Thyroid gland (tissue), 4 donors: ENCODE measurements around the gene JMY. TPM values are rescaled to one million over a fixed set of nuclear protein-coding genes. Genes with fewer than 3 reads are reported as not detected.

Source experiments
- DNase-seq, 2 donors: peaks; one replicate each; pipeline ENCODE4 v3.0.0-alpha.2; 2019
- H3K27ac ChIP-seq, 3 donors: fragments of 200-600 bp; sonication (generic); 1 replicate in 2 of 3; 2 replicates in 1 of 3; pipeline ENCODE4 v1.5.1; 2016 to 2019; ENCODE audit warnings: mild to moderate bottlenecking in 1 of 3, moderate library complexity in 1 of 3
- H3K27me3 ChIP-seq: fragments of 200-600 bp; sonication (generic); one replicate; pipeline ENCODE4 v1.5.1; 2019
- H3K36me3 ChIP-seq, 2 donors: fragments of 200-600 bp; sonication (generic); one replicate each; pipeline ENCODE4 v1.5.1; 2016 to 2019
- H3K4me1 ChIP-seq, 2 donors: fragments of 200-600 bp; sonication (generic); one replicate each; pipeline ENCODE4 v1.5.1; 2017 to 2019
- H3K4me3 ChIP-seq, 3 donors: fragments of 200-600 bp; sonication (generic); replicated peaks in 1 of 3; 1 replicate in 2 of 3; 2 replicates in 1 of 3; pipeline ENCODE4 v1.5.1; 2016; ENCODE audit warnings: mild to moderate bottlenecking in 1 of 3
- H3K9me3 ChIP-seq: fragments of 200-600 bp; sonication (generic); one replicate; pipeline ENCODE4 v1.5.1; 2017
- POLR2A ChIP-seq, 2 donors: fragments of 450-650 bp; IDR thresholded peaks; one replicate each; pipeline ENCODE4 v1.6.1; 2017; ENCODE audit warnings: antibody characterized with exemption in 2 of 2, mild to moderate bottlenecking in 2 of 2, moderate library complexity in 1 of 2
- WGBS, 2 donors: methylation state at CpG; one replicate each; pipeline ENCODE4 v1.1.5; 2017; 5-methylcytosine and 5-hydroxymethylcytosine counted together
- intact Hi-C: fragments of 100-400 bp; cut with DNase I; formaldehyde crosslinking; loops from one replicate; pipeline ENCODE4 v1.15.1; 2023
- total RNA-seq, 4 donors: library from RNA; depleted of rRNA; stranded (reverse); fragments of >200 nt; gene quantifications; one replicate each; pipeline ENCODE4 v1.2.3, GENCODE V29; 2016
- TF ChIP-seq, protein P1 (sequence below), 6 experiments: fragments of 200-600 bp in 3 of 6; fragments of 450-650 bp in 3 of 6; sonication (generic) in 3 of 6; IDR thresholded peaks; one replicate each; pipeline ENCODE4 v1.5.1; 2016 to 2019; ENCODE audit warnings: antibody characterized with exemption in 6 of 6, mild to moderate bottlenecking in 2 of 6, inconsistent platforms in 1 of 6, moderate library complexity in 1 of 6

JMY gene
- total RNA-seq, 4 donors from 2014 or later: 29.7 to 48.5 (median 30.9) TPM

DNA sequence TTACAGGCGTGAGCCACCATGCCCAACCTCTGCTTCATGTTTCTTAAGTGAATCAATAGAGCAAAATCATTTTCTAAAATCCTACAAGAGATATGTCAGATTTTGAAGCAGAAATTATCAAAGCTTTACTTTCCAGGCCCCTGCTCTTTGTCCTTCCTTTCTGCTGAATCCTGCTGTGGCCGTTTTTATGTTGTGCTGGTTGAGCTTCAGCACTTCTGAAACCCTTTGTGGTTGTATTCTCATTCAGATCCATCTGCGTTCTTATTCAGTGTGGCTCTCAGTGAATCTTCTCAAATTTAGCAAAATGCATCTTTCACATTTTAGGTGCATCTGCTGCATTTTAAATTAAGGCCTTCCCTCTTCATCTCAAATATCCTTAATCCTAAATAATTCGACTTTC lies 26.0 kb downstream of the JMY start:
- Histone ChIP-seq H3K27me3 (no peaks in the 10 kb centered on the region), H3K27ac (no peak overlapping the region), H3K9me3 (no peaks in the 10 kb centered on the region), H3K36me3 (no peaks in the 10 kb centered on the region), H3K4me1 (peaks cover 23 to 28% of the 10 kb centered on the region in 2 donors), H3K4me3 (no peak overlapping the region)
- DNase-seq: no peak
- WGBS, 2 donors: 80 to 81% methylated on average over 4 of the region's 4 CpGs
- TF ChIP-seq, protein P1, sequence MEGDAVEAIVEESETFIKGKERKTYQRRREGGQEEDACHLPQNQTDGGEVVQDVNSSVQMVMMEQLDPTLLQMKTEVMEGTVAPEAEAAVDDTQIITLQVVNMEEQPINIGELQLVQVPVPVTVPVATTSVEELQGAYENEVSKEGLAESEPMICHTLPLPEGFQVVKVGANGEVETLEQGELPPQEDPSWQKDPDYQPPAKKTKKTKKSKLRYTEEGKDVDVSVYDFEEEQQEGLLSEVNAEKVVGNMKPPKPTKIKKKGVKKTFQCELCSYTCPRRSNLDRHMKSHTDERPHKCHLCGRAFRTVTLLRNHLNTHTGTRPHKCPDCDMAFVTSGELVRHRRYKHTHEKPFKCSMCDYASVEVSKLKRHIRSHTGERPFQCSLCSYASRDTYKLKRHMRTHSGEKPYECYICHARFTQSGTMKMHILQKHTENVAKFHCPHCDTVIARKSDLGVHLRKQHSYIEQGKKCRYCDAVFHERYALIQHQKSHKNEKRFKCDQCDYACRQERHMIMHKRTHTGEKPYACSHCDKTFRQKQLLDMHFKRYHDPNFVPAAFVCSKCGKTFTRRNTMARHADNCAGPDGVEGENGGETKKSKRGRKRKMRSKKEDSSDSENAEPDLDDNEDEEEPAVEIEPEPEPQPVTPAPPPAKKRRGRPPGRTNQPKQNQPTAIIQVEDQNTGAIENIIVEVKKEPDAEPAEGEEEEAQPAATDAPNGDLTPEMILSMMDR (IDR thresholded peaks at IDR 0.05): no peak
- intact Hi-C loops: no loop called here

DNA sequence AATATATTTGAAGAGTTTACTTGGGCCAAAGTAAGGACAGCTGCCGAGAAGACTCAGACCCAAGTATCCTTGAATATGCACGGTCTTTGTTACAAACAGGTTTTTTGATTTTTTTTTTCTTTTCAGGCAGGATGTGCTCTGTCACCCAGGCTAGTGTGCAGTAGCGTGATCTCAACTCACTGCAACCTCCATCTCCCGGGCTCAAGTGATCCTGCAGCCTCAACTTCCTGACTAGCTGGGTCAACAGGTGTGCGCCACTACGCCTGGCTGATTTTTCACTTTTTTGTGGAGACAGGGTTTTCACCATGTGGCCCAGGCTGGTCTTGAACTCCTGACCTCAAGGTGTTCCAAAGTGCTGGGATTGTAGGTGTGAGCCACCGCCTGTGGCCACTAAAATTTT lies 27.4 kb downstream of the JMY start:
- 69% methylated on average over 7 of the region's 7 CpGs for WGBS, 2 donors
- peak overlapping the region in 1 of 3 donors; percentile 18 for H3K27ac ChIP-seq
- intact Hi-C loops: no loop called here
- peak; percentile 53 to 64 for DNase-seq
- peaks cover 23 to 28% of the 10 kb centered on the region in 2 donors for H3K4me1 ChIP-seq
- no peaks in the 10 kb centered on the region for H3K27me3 ChIP-seq
- TF ChIP-seq, protein P1 (IDR thresholded peaks at IDR 0.05): no peak
- no peak for TF ChIP-seq POLR2A (IDR thresholded peaks at IDR 0.05)
- H3K9me3 ChIP-seq: no peaks in the 10 kb centered on the region
- no peak overlapping the region for H3K4me3 ChIP-seq
- no peaks in the 10 kb centered on the region for H3K36me3 ChIP-seq

DNA sequence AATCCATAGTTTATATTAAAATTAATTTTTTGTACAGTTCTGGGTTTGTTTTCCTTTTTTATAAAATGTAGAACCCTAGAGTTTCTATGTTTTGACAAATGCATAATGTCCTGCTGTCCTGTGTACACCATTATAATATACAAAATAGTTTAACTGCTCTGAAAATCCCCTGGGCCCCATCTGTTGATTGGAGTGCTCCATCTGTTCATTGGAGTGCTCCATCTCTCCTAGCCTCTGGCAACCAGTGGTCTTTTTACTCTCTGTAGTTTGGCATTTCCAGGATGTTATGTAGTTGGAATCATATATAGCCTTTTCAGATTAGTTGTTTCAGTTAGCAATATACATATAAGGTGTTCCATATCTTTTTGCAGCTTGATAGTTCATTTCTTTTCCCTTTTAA lies 31.2 kb downstream of the JMY start:
- Histone ChIP-seq H3K9me3 (no peaks in the 10 kb centered on the region), H3K36me3 (no peaks in the 10 kb centered on the region), H3K27me3 (no peaks in the 10 kb centered on the region), H3K4me1 (peaks cover 8 to 11% of the 10 kb centered on the region in 2 donors), H3K27ac (no peak overlapping the region), H3K4me3 (no peak overlapping the region)
- TF ChIP-seq, protein P1 (IDR thresholded peaks at IDR 0.05): no peak
- TF ChIP-seq POLR2A (IDR thresholded peaks at IDR 0.05): no peak
- intact Hi-C loops: no loop called here
- no peak for DNase-seq

DNA sequence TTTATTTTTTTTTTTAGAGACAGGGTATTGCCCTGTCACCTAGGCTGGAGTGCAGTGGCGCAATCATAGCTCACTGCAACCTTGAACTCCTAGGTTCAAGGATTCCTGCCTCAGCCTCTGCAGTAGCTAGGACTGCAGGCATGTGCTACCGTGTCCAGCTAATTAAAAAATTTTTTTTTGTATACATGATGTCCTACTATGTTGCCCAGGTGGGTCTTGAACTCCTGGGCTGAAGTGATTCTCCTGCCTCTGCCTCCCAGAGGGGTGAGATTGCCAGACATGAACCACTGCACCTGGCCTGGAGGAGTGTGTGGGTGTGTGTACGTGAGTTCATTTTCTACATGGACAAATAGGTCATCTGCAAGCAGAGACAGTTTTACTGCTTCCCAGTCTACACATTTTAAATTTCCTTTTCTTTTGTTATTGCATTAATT lies 33.8 kb downstream of the JMY start:
- no peak overlapping the region for H3K4me3 ChIP-seq
- H3K36me3 ChIP-seq: no peaks in the 10 kb centered on the region
- H3K27ac ChIP-seq: no peak overlapping the region
- H3K27me3 ChIP-seq: no peaks in the 10 kb centered on the region
- WGBS, 2 donors: 92 to 97% methylated on average over 3 of the region's 3 CpGs
- no peaks in the 10 kb centered on the region for H3K9me3 ChIP-seq
- H3K4me1 ChIP-seq: no peaks in the 10 kb centered on the region
- DNase-seq: no peak
- intact Hi-C loops: no loop called here
- TF ChIP-seq, protein P1 (IDR thresholded peaks at IDR 0.05): no peak
- TF ChIP-seq POLR2A (IDR thresholded peaks at IDR 0.05): no peak

DNA sequence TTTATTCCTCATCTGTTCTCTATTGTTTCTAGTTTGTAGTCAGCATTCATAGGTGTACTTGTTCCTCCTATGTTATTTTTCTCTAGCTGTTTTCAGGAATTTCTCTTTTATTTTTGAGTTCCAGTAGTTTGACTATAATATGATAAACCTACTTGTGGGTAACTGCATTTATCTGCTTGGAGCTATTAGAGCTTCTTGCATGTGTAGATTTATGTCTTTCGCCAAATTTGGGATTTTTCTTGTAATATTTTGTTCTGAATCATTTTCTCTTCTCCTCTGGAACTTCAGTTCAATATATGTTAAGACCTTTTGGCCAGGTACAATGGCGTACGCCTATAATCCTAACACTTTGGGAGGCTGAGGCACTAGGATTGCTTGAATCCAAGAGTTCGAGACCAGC lies 37.4 kb downstream of the JMY start:
- 95 to 98% methylated on average over 4 of the region's 4 CpGs for WGBS, 2 donors
- DNase-seq: no peak
- Histone ChIP-seq H3K27me3 (no peaks in the 10 kb centered on the region), H3K36me3 (no peaks in the 10 kb centered on the region), H3K27ac (no peak overlapping the region), H3K4me3 (no peak overlapping the region), H3K9me3 (no peaks in the 10 kb centered on the region), H3K4me1 (peaks cover 8 to 18% of the 10 kb centered on the region in 2 donors)
- intact Hi-C loops: no loop called here
- TF ChIP-seq, protein P1 (IDR thresholded peaks at IDR 0.05): no peak
- no peak for TF ChIP-seq POLR2A (IDR thresholded peaks at IDR 0.05)
